ENCODE measurements around the gene IQCN. TPM values are rescaled to one million over a fixed set of nuclear protein-coding genes. Genes with fewer than 3 reads are reported as not detected.
A peak's percentile ranks its signal among the peaks of the same experiment; 100 is the strongest.

IQCN gene
- total and polyA plus RNA-seq, 2 donors (not counting 1 experiment from before 2014, with no cell fraction given): 52.0 to 63.6 TPM

GRCh38 chr19:18262144-18262543, 12.1 kb downstream of the IQCN start:
- H3K4me3 Mint-ChIP-seq: no peak overlapping the region
- H3K4me2 ChIP-seq (replicated peaks; ENCODE audit: low read depth, low read length, poor library complexity, severe bottlenecking): no peak overlapping the region
- no peak overlapping the region for H3K27ac ChIP-seq (ENCODE audit: low read length in 2 of 2)
- no peaks in the 10 kb centered on the region for H3K4me1 ChIP-seq (ENCODE audit: control insufficient read depth in 2 of 2, insufficient read depth in 2 of 2, low read length in 2 of 2)
- no peak overlapping the region for H3K4me3 ChIP-seq (ENCODE audit: control extremely low read depth in 1 of 5, extremely low read depth in 1 of 5, insufficient read depth in 1 of 5, low read depth in 2 of 5, low read length in 4 of 5)
- peaks cover 69% of the 10 kb centered on the region for H3K79me2 ChIP-seq (ENCODE audit: control insufficient read depth, insufficient read depth, low read length)
- peaks cover 0 to 58% of the 10 kb centered on the region in 2 experiments for H3K36me3 ChIP-seq (replicated peaks in 1 of 2; ENCODE audit: control extremely low read depth in 1 of 2, control insufficient read depth in 1 of 2, extremely low read depth in 1 of 2, insufficient read depth in 2 of 2, low read length in 1 of 2)
- H3K9me3 ChIP-seq (ENCODE audit: control extremely low read depth in 1 of 3, control insufficient read depth in 2 of 3, insufficient read depth in 1 of 3, low read length in 2 of 3): no peaks in the 10 kb centered on the region
- H3K27me3 Mint-ChIP-seq: no peaks in the 10 kb centered on the region
- ATAC-seq (ENCODE audit: low read depth): no peak
- peak overlapping the region; percentile 32 for H3K27ac Mint-ChIP-seq
- no peak overlapping the region for H3K9ac ChIP-seq (ENCODE audit: low read length)
- no peak for TF ChIP-seq CTCF (IDR thresholded peaks at IDR 0.05)
- TF ChIP-seq EZH2 (IDR thresholded peaks at IDR 0.05; ENCODE audit: borderline replicate concordance, insufficient read depth, low read depth, low read length, poor library complexity, severe bottlenecking): no peak
- ChIA-PET CTCF (interaction anchor here (0.6 to 1.8 kb wide), 5 partner anchors 8 to 150 kb away, joined by 3 to 9 read pairs (median 5); no protein-coding TSS in a partner anchor), POLR2A (interaction anchor here (0.5 to 1.3 kb wide), 3 partner anchors 8 to 173 kb away, joined by 3 to 4 read pairs (median 3); partner anchors contain the start of gene RAB3A)
- H3K27me3 ChIP-seq (replicated peaks in 1 of 4; ENCODE audit: control extremely low read depth in 1 of 4, control insufficient read depth in 3 of 4, insufficient read depth in 4 of 4, low read length in 3 of 4): no peaks in the 10 kb centered on the region
- no peaks in the 10 kb centered on the region for H3K9me3 Mint-ChIP-seq (ENCODE audit: insufficient read depth)
- peak; percentile 51 for DNase-seq
- intact Hi-C loops (cut with micrococcal nuclease): no loop called here
- no peak overlapping the region for H2AFZ ChIP-seq (ENCODE audit: insufficient read depth, low read depth, low read length, poor library complexity, severe bottlenecking)
- H3K4me1 Mint-ChIP-seq: peaks cover 1% of the 10 kb centered on the region
- H4K20me1 ChIP-seq (ENCODE audit: control insufficient read depth, insufficient read depth, low read length, poor library complexity, severe bottlenecking): peaks cover 91% of the 10 kb centered on the region

DNA sequence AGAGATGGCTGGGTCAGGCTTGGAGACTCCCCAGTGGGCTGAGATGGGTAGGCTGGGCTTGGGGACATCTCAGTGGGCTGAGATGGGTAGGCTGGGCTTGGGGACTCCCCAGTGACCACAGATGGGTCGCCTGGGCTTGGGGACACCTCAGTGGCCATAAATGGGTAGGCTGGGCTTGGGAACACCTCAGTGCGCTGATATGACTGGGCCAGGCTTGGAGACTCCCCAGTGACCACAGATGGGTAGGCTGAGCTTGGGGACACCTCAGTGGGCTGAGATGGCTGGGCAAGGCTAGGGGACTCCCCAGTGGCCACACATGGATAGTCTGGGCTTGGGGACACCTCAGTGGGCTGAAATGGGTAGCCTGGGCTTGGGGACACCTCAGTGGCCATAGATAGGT, 12.8 kb downstream of the IQCN start:
- ATAC-seq (ENCODE audit: low read depth) (no peak), DNase-seq (no peak)
- H3K9me3 ChIP-seq (ENCODE audit: control extremely low read depth in 1 of 3, control insufficient read depth in 2 of 3, insufficient read depth in 1 of 3, low read length in 2 of 3): no peaks in the 10 kb centered on the region
- no peak overlapping the region for H3K27ac Mint-ChIP-seq
- POLR2A ChIA-PET: interaction anchor here (0.6 to 1.2 kb wide), 3 partner anchors 9 to 101 kb away, joined by 3 to 11 read pairs (median 3); no protein-coding TSS in a partner anchor
- no peaks in the 10 kb centered on the region for H3K4me1 ChIP-seq (ENCODE audit: control insufficient read depth in 2 of 2, insufficient read depth in 2 of 2, low read length in 2 of 2)
- H3K9ac ChIP-seq (ENCODE audit: low read length): no peak overlapping the region
- intact Hi-C loops (cut with micrococcal nuclease): no loop called here
- H3K27me3 ChIP-seq (replicated peaks in 1 of 4; ENCODE audit: control extremely low read depth in 1 of 4, control insufficient read depth in 3 of 4, insufficient read depth in 4 of 4, low read length in 3 of 4): no peaks in the 10 kb centered on the region
- H3K27me3 Mint-ChIP-seq: no peaks in the 10 kb centered on the region
- TF ChIP-seq EZH2 (IDR thresholded peaks at IDR 0.05; ENCODE audit: borderline replicate concordance, insufficient read depth, low read depth, low read length, poor library complexity, severe bottlenecking) (no peak), CTCF (IDR thresholded peaks at IDR 0.05) (no peak)
- no peak overlapping the region for H3K4me3 ChIP-seq (ENCODE audit: control extremely low read depth in 1 of 5, extremely low read depth in 1 of 5, insufficient read depth in 1 of 5, low read depth in 2 of 5, low read length in 4 of 5)
- no peak overlapping the region for H3K4me3 Mint-ChIP-seq
- H3K27ac ChIP-seq (ENCODE audit: low read length in 2 of 2): no peak overlapping the region
- H3K79me2 ChIP-seq (ENCODE audit: control insufficient read depth, insufficient read depth, low read length): peaks cover 65% of the 10 kb centered on the region
- H4K20me1 ChIP-seq (ENCODE audit: control insufficient read depth, insufficient read depth, low read length, poor library complexity, severe bottlenecking): peaks cover 90% of the 10 kb centered on the region
- 84% methylated on average over 2 of the region's 2 CpGs for WGBS (ENCODE audit: insufficient coverage)
- H3K9me3 Mint-ChIP-seq (ENCODE audit: insufficient read depth): no peaks in the 10 kb centered on the region
- peaks cover 0 to 52% of the 10 kb centered on the region in 2 experiments for H3K36me3 ChIP-seq (replicated peaks in 1 of 2; ENCODE audit: control extremely low read depth in 1 of 2, control insufficient read depth in 1 of 2, extremely low read depth in 1 of 2, insufficient read depth in 2 of 2, low read length in 1 of 2)
- no peak overlapping the region for H3K4me2 ChIP-seq (replicated peaks; ENCODE audit: low read depth, low read length, poor library complexity, severe bottlenecking)
- CTCF ChIA-PET: interaction anchor here (0.7 to 1.8 kb wide), 5 partner anchors 10 to 81 kb away, joined by 3 to 9 read pairs (median 3); no protein-coding TSS in a partner anchor
- H2AFZ ChIP-seq (ENCODE audit: insufficient read depth, low read depth, low read length, poor library complexity, severe bottlenecking): no peak overlapping the region
- H3K4me1 Mint-ChIP-seq: peaks cover 1% of the 10 kb centered on the region
